RWPE2 (cell line): ENCODE results near the gene RASGRF2.

Source experiments
- ATAC-seq: fragments of 200-7000 bp; cut with Tn5 transposase; 3 replicates; pipeline ENCODE4 v1.9.1; 2021; ENCODE audit warnings: low read depth
- DNase-seq: peaks from one replicate; pipeline ENCODE4 v3.0.0-alpha.2; 2020; ENCODE audit warnings: low spot score
- H3K27ac ChIP-seq: fragments of 450-650 bp; 2 replicates; pipeline ENCODE4 v1.5.1; 2017; ENCODE audit warnings: mild to moderate bottlenecking; ENCODE audit not compliant: poor library complexity, severe bottlenecking
- H3K27me3 ChIP-seq: fragments of 250-450 bp; sonication (Bioruptor Pico); 2 replicates; pipeline ENCODE4 v1.5.1; 2021; ENCODE audit warnings: mild to moderate bottlenecking, moderate library complexity; ENCODE audit not compliant: insufficient read depth, poor library complexity, severe bottlenecking
- H3K36me3 ChIP-seq: fragments of 250-450 bp; sonication (Bioruptor Pico); 2 replicates; pipeline ENCODE4 v1.5.1; 2020; ENCODE audit warnings: low read depth, mild to moderate bottlenecking, moderate library complexity
- H3K4me1 ChIP-seq: fragments of 250-450 bp; sonication (Bioruptor Pico); 2 replicates; pipeline ENCODE4 v1.5.1; 2021; ENCODE audit warnings: mild to moderate bottlenecking, moderate library complexity; ENCODE audit not compliant: insufficient read depth, poor library complexity, severe bottlenecking
- H3K4me3 ChIP-seq: fragments of 250-450 bp; sonication (Bioruptor Pico); 2 replicates; pipeline ENCODE4 v1.5.1; 2021; ENCODE audit warnings: mild to moderate bottlenecking, moderate library complexity; ENCODE audit not compliant: severe bottlenecking
- H3K9me3 ChIP-seq: fragments of 250-450 bp; sonication (Bioruptor Pico); 2 replicates; pipeline ENCODE4 v1.5.1; 2021; ENCODE audit warnings: mild to moderate bottlenecking, moderate library complexity; ENCODE audit not compliant: severe bottlenecking
- TF ChIP-seq, protein P1 (sequence below): fragments of 450-650 bp; IDR thresholded peaks from one replicate; pipeline ENCODE4 v1.5.1; 2017; ENCODE audit warnings: mild to moderate bottlenecking, moderate library complexity; ENCODE audit not compliant: poor library complexity, severe bottlenecking

The RASGRF2 gene, protein sequence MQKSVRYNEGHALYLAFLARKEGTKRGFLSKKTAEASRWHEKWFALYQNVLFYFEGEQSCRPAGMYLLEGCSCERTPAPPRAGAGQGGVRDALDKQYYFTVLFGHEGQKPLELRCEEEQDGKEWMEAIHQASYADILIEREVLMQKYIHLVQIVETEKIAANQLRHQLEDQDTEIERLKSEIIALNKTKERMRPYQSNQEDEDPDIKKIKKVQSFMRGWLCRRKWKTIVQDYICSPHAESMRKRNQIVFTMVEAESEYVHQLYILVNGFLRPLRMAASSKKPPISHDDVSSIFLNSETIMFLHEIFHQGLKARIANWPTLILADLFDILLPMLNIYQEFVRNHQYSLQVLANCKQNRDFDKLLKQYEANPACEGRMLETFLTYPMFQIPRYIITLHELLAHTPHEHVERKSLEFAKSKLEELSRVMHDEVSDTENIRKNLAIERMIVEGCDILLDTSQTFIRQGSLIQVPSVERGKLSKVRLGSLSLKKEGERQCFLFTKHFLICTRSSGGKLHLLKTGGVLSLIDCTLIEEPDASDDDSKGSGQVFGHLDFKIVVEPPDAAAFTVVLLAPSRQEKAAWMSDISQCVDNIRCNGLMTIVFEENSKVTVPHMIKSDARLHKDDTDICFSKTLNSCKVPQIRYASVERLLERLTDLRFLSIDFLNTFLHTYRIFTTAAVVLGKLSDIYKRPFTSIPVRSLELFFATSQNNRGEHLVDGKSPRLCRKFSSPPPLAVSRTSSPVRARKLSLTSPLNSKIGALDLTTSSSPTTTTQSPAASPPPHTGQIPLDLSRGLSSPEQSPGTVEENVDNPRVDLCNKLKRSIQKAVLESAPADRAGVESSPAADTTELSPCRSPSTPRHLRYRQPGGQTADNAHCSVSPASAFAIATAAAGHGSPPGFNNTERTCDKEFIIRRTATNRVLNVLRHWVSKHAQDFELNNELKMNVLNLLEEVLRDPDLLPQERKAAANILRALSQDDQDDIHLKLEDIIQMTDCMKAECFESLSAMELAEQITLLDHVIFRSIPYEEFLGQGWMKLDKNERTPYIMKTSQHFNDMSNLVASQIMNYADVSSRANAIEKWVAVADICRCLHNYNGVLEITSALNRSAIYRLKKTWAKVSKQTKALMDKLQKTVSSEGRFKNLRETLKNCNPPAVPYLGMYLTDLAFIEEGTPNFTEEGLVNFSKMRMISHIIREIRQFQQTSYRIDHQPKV (N-terminal part only)

DNA sequence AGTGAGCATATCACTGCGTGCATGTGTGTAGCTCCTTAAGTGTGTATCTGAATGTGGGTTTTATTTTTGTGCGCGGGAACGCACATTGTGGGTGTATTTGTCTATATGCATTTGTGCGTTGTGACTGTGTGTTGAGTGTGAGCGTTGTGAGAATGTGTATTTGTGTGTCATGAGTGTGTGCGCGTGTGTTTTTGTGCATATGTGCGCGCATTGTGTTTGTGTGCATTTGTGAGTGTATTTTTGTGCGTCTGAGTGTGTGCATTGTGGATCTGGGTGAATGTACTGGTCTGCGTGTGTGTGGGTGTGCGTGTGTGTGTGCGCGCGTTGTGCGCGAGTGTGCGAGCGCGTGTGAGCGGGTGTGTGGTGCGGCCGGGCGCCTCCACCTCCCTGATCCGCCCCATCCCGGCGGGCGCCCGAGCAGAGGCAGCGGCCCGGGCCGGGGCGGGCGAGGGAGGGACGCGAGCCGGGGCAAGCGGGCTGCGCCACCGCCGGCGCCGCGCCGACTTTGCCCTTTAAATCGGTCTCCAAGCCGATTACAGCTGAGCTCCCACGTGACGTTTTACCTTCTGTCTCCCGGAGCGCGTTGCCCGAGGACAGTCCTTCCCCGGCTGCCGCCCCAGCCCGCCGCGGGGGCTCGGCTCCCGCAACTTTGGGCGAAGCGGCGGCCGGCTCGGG, at the start of gene RASGRF2:
Gene RASGRF2, plus strand, starts transcription at position 596 of the 675 bp plus-strand sequence. CDS start 376 bp downstream, outside the sequence.
- TF ChIP-seq, protein P1, sequence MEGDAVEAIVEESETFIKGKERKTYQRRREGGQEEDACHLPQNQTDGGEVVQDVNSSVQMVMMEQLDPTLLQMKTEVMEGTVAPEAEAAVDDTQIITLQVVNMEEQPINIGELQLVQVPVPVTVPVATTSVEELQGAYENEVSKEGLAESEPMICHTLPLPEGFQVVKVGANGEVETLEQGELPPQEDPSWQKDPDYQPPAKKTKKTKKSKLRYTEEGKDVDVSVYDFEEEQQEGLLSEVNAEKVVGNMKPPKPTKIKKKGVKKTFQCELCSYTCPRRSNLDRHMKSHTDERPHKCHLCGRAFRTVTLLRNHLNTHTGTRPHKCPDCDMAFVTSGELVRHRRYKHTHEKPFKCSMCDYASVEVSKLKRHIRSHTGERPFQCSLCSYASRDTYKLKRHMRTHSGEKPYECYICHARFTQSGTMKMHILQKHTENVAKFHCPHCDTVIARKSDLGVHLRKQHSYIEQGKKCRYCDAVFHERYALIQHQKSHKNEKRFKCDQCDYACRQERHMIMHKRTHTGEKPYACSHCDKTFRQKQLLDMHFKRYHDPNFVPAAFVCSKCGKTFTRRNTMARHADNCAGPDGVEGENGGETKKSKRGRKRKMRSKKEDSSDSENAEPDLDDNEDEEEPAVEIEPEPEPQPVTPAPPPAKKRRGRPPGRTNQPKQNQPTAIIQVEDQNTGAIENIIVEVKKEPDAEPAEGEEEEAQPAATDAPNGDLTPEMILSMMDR, result no peak
- H3K9me3 ChIP-seq, result no peaks in the 10 kb centered on the region
- no peak within 1 kb of the TSS for H3K27ac ChIP-seq
- ATAC-seq (peak; percentile 52), DNase-seq (no peak)
- peak within 1 kb of the TSS; percentile 42 for H3K4me3 ChIP-seq
- H3K27me3 ChIP-seq, result peaks cover 21% of the 10 kb centered on the region
- no peaks in the 10 kb centered on the region for H3K36me3 ChIP-seq
- H3K4me1 ChIP-seq, result peaks cover 9% of the 10 kb centered on the region

DNA sequence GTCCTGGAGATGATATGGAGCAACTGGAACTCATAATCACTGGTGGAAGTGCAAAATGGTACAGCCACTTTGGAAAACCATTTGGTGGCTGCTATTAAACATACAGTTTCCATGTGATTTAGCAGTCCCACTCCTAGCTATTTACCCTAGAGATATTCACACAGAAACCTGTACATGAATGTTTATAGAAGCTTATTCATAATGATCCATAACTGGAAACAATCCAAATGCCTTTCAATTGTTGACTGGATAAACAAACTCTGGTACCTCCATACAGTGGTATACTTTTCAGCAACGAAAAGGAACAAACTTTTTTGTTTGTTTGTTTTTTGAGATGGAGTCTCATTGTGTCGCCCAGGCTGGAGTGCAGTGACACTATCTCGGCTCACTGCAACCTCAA, 47.7 kb upstream of the RASGRF2 start:
- no peaks in the 10 kb centered on the region for H3K36me3 ChIP-seq
- H3K4me1 ChIP-seq, result no peaks in the 10 kb centered on the region
- no peak overlapping the region for H3K4me3 ChIP-seq
- ATAC-seq (no peak), DNase-seq (no peak)
- no peaks in the 10 kb centered on the region for H3K9me3 ChIP-seq
- H3K27ac ChIP-seq, result no peak overlapping the region
- H3K27me3 ChIP-seq, result no peaks in the 10 kb centered on the region
- TF ChIP-seq, protein P1, result no peak

- Histone ChIP-seq H3K36me3 (no peaks in the 10 kb centered on the region), H3K4me3 (no peak overlapping the region), H3K27me3 (no peaks in the 10 kb centered on the region), H3K4me1 (no peaks in the 10 kb centered on the region), H3K27ac (no peak overlapping the region), H3K9me3 (no peaks in the 10 kb centered on the region)
- TF ChIP-seq, protein P1, result no peak
- peak; percentile 66; the same call in 1 of the 3 replicates for ATAC-seq
- no peak for DNase-seq
Observed at GRCh38 chr5:80915716-80916115, 44.4 kb upstream of the RASGRF2 start.

DNA sequence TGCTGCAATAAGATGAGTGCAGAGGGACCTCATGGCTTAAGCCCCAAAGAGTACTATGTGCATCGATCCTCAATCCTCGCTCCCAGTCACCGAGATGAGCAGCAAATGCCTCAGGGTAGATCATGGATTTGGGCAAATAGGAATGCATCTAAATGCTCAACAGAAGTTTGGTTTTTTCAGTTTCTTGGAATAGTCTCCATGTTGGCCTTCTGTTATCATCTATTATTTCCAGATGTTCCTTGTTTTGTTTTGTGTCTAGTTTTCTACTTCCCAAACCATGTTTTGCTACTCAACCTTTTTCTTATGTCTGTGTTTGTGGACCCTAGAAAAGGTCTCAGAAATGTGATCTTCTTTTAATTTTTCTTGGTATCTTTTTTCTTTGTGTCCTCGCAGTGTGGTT, 43.5 kb upstream of the RASGRF2 start:
- no peak for DNase-seq
- H3K9me3 ChIP-seq, result no peaks in the 10 kb centered on the region
- H3K4me1 ChIP-seq, result no peaks in the 10 kb centered on the region
- no peak overlapping the region for H3K27ac ChIP-seq
- TF ChIP-seq, protein P1, result no peak
- H3K4me3 ChIP-seq, result no peak overlapping the region
- no peak for ATAC-seq
- no peaks in the 10 kb centered on the region for H3K27me3 ChIP-seq
- H3K36me3 ChIP-seq, result no peaks in the 10 kb centered on the region
